ENCODE measurements around the gene GSE1.
"Not testable (repeated sequence)": the region's sequence is repeated elsewhere in the genome, so short reads cannot be mapped to it uniquely, and the experiment has no call there.

GSE1 gene

GRCh38 chr16:85589688-85590505 lies 23.2 kb upstream of the GSE1 start:
- DNase-seq (ENCODE audit: low read depth in 2 of 3, low spot score in 2 of 3): no peak

- no peak for DNase-seq (ENCODE audit: low read depth in 2 of 3, low spot score in 2 of 3)
Observed at GRCh38 chr16:85590506-85590832, 22.7 kb upstream of the GSE1 start.

- no peak for DNase-seq (ENCODE audit: low read depth in 2 of 3, low spot score in 2 of 3)
Observed at GRCh38 chr16:85591381-85591780, 21.7 kb upstream of the GSE1 start.

GRCh38 chr16:85592277-85592676 lies 20.8 kb upstream of the GSE1 start:
- DNase-seq (ENCODE audit: low read depth in 2 of 3, low spot score in 2 of 3): not testable (repeated sequence)

GRCh38 chr16:85592700-85593493 lies 20.2 kb upstream of the GSE1 start:
- DNase-seq (ENCODE audit: low read depth in 2 of 3, low spot score in 2 of 3): no peak

GRCh38 chr16:85593494-85594221 lies 19.5 kb upstream of the GSE1 start:
- no peak for DNase-seq (ENCODE audit: low read depth in 2 of 3, low spot score in 2 of 3)

GRCh38 chr16:85594273-85594977 lies 18.7 kb upstream of the GSE1 start:
- no peak for DNase-seq (ENCODE audit: low read depth in 2 of 3, low spot score in 2 of 3)

GRCh38 chr16:85594978-85595661 lies 18.0 kb upstream of the GSE1 start:
- no peak for DNase-seq (ENCODE audit: low read depth in 2 of 3, low spot score in 2 of 3)

GRCh38 chr16:85595812-85596502 lies 17.2 kb upstream of the GSE1 start:
- DNase-seq (ENCODE audit: low read depth in 2 of 3, low spot score in 2 of 3): no peak

GRCh38 chr16:85598141-85598540 lies 15.0 kb upstream of the GSE1 start:
- DNase-seq (ENCODE audit: low read depth in 2 of 3, low spot score in 2 of 3): no peak

GRCh38 chr16:85600078-85600477 lies 13.0 kb upstream of the GSE1 start:
- no peak for DNase-seq (ENCODE audit: low read depth in 2 of 3, low spot score in 2 of 3)

GRCh38 chr16:85600530-85601271 lies 12.4 kb upstream of the GSE1 start:
- no peak for DNase-seq (ENCODE audit: low read depth in 2 of 3, low spot score in 2 of 3)

- no peak for DNase-seq (ENCODE audit: low read depth in 2 of 3, low spot score in 2 of 3)
Observed at GRCh38 chr16:85601272-85601639, 11.9 kb upstream of the GSE1 start.

GRCh38 chr16:85601730-85602401 lies 11.3 kb upstream of the GSE1 start:
- no peak for DNase-seq (ENCODE audit: low read depth in 2 of 3, low spot score in 2 of 3)

GRCh38 chr16:85602402-85603202 lies 10.5 kb upstream of the GSE1 start:
- no peak for DNase-seq (ENCODE audit: low read depth in 2 of 3, low spot score in 2 of 3)

- DNase-seq (ENCODE audit: low read depth in 2 of 3, low spot score in 2 of 3): no peak
Observed at GRCh38 chr16:85603203-85603755, 9.8 kb upstream of the GSE1 start.

GRCh38 chr16:85604145-85604705 lies 8.9 kb upstream of the GSE1 start:
- DNase-seq (ENCODE audit: low read depth in 2 of 3, low spot score in 2 of 3): no peak

Measured in activated CD8-positive, alpha-beta memory T cell treated with anti-CD3 and anti-CD28 coated beads for 48 hours (primary cell).